NT2/D1 (cell line): ENCODE results near the gene SIPA1L2.
A peak's percentile ranks its signal among the peaks of the same experiment; 100 is the strongest.

ENCODE experiments used
- DNase-seq: peaks from one replicate; pipeline ENCODE4 v3.0.0-alpha.2; 2011; ENCODE audit warnings: low read depth, low spot score
- H3K27me3 ChIP-seq: 2 replicates; pipeline ENCODE4 v1.6.0; 2011; ENCODE audit warnings: mild to moderate bottlenecking; ENCODE audit not compliant: insufficient read length, insufficient read depth
- H3K36me3 ChIP-seq: 2 replicates; pipeline ENCODE4 v1.6.1; 2011; ENCODE audit warnings: mild to moderate bottlenecking, low read length, mixed read lengths; ENCODE audit not compliant: insufficient read depth, insufficient read length
- H3K4me1 ChIP-seq: 2 replicates; pipeline ENCODE4 v1.5.1; 2011; ENCODE audit not compliant: insufficient read depth, insufficient read length
- H3K4me3 ChIP-seq: 2 replicates; pipeline ENCODE4 v1.5.1; 2011; ENCODE audit warnings: low read depth; ENCODE audit not compliant: insufficient read length
- H3K9ac ChIP-seq: 2 replicates; pipeline ENCODE4 v1.6.0; 2011; ENCODE audit warnings: low read depth; ENCODE audit not compliant: insufficient read length
- H3K9me3 ChIP-seq: 2 replicates; pipeline ENCODE4 v1.5.1; 2011; ENCODE audit warnings: mild to moderate bottlenecking, low read length; ENCODE audit not compliant: insufficient read depth
- SUZ12 ChIP-seq: IDR thresholded peaks from 2 replicates; pipeline ENCODE4 v1.6.1; 2011; ENCODE audit not compliant: insufficient read length, insufficient read depth; ENCODE audit errors: extremely low read depth
- YY1 ChIP-seq: IDR thresholded peaks from 2 replicates; pipeline ENCODE4 v1.6.1; 2011; ENCODE audit not compliant: insufficient read length, insufficient read depth
- ZNF274 ChIP-seq: IDR thresholded peaks from 2 replicates; pipeline ENCODE4 v1.6.1; 2011; ENCODE audit warnings: mild to moderate bottlenecking, low read depth, low read length

The SIPA1L2 gene

DNA sequence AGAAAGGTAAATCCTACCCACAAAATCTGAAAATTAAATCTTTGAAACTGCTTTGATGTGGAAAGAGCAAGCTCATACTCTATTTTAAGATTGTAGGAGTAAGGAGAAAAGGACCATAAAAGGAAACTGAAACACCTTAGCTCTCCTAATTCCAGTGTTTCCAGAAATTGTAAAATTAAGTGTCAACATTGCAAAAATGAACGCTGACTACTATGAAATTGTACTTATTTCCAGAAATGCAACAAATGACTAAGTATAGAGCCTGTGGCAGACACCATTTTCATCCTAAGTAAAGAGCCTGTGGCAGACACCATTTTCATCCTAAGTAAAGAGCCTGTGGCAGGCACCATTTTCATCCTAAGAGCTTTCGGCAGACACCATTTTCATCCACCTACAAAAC is 6.9 kb upstream of the SIPA1L2 start:
- Histone ChIP-seq H3K9me3 (no peaks in the 10 kb centered on the region), H3K4me3 (no peak overlapping the region), H3K4me1 (no peaks in the 10 kb centered on the region), H3K36me3 (no peaks in the 10 kb centered on the region), H3K27me3 (no peaks in the 10 kb centered on the region), H3K9ac (no peak overlapping the region)
- no peak for DNase-seq
- no peak for TF ChIP-seq SUZ12
- no peak for TF ChIP-seq YY1

DNA sequence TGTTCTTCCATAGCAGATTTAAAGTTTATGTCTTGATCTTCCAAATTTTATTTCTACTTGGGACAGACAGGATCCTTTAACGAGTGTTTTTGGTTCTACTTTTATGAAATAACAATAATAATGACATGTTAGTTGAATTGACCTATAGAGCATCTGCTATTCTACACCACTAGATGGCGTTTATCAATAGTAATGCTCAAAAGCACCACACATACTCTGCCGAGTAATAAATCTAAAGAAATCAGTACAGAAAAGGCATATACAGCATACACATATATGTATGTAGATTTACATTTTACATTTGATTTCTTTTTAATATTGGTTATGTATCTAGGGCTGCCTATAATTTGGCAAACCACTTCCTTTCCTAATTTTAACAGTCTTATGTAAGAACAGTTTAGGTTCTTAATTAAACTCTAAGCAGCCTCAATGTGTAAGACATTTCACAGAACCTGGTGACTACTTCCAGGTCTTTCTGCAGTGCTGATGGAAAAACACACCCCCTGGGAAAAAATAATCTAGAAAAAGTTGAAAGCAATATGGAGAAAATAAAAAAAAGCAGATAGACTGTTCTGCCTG is 5.9 kb upstream of the SIPA1L2 start:
- no peak overlapping the region for H3K4me3 ChIP-seq
- no peaks in the 10 kb centered on the region for H3K36me3 ChIP-seq
- no peak for DNase-seq
- no peaks in the 10 kb centered on the region for H3K4me1 ChIP-seq
- TF ChIP-seq YY1 (no peak), SUZ12 (no peak), ZNF274 (no peak)
- H3K27me3 ChIP-seq = no peaks in the 10 kb centered on the region
- no peaks in the 10 kb centered on the region for H3K9me3 ChIP-seq
- no peak overlapping the region for H3K9ac ChIP-seq

DNA sequence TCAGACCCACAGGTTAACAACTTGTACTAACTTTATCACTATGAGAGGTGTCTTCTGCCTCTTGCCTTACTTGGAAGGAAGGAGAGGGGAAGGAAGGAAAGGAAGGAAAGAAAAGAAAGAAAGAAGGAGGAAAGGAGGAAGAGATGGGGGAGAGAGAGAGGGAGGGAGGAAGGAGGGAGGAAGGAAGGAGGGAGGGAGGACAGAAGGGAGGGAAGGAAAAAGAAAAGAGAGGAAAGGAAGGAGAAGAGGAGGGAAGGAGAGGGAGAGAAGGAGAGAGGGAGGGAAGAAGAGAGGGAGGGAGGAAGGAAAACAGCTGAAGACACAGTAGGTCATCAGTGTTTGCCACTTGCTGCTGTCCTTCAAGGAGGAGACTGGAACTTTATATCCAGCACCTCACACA is 5.3 kb upstream of the SIPA1L2 start:
- H3K4me3 ChIP-seq = no peak overlapping the region
- TF ChIP-seq YY1 = no peak
- no peak for TF ChIP-seq SUZ12
- no peak for TF ChIP-seq ZNF274
- H3K27me3 ChIP-seq = no peaks in the 10 kb centered on the region
- H3K9ac ChIP-seq = no peak overlapping the region
- H3K9me3 ChIP-seq = no peaks in the 10 kb centered on the region
- no peak for DNase-seq
- H3K36me3 ChIP-seq = no peaks in the 10 kb centered on the region
- H3K4me1 ChIP-seq = no peaks in the 10 kb centered on the region

DNA sequence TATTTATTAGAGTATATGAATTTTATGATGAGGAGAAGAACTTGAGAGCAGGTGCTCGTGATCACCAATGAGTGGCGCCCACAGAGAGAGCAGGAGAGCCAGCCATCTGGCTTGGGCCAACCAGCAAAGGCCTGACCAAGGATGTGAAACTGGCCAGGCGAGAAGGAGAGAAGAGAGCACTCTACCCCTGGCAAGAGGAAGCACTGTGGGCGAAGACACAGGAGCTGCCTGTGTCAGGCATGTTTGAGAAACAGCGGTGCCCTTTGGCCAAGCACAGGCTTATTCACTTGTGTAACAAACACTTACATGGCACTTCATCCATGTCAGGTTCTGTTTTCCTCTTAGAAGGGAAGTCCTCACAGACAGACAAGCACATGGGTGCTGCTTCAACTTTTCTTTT is 4.2 kb upstream of the SIPA1L2 start:
- Histone ChIP-seq H3K4me3 (no peak overlapping the region), H3K9me3 (no peaks in the 10 kb centered on the region), H3K27me3 (no peaks in the 10 kb centered on the region), H3K9ac (no peak overlapping the region), H3K36me3 (no peaks in the 10 kb centered on the region), H3K4me1 (no peaks in the 10 kb centered on the region)
- DNase-seq = no peak
- no peak for TF ChIP-seq SUZ12
- no peak for TF ChIP-seq ZNF274
- TF ChIP-seq YY1 = no peak

DNA sequence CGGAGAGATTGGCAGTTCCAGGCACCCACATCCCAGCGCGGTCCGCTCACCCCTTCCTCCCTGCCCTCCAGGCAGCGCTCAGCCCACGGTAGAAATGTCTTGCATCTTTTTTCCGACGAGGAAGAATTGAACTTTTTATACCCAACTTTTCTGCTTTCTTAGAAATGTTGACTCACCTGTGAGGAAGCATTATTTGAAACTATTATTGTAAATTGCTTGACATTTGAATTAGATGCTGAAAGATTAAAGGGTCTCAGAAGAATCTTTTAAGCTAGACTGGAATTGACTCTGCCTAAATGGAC is 912 bp upstream of the SIPA1L2 start:
- H3K27me3 ChIP-seq = no peaks in the 10 kb centered on the region
- H3K36me3 ChIP-seq = no peaks in the 10 kb centered on the region
- no peaks in the 10 kb centered on the region for H3K4me1 ChIP-seq
- DNase-seq = no peak
- no peak for TF ChIP-seq SUZ12
- TF ChIP-seq ZNF274 = no peak
- TF ChIP-seq YY1 = no peak
- peak overlapping the region; percentile 55 for H3K4me3 ChIP-seq
- H3K9me3 ChIP-seq = no peaks in the 10 kb centered on the region
- H3K9ac ChIP-seq = peak overlapping the region; percentile 29

DNA sequence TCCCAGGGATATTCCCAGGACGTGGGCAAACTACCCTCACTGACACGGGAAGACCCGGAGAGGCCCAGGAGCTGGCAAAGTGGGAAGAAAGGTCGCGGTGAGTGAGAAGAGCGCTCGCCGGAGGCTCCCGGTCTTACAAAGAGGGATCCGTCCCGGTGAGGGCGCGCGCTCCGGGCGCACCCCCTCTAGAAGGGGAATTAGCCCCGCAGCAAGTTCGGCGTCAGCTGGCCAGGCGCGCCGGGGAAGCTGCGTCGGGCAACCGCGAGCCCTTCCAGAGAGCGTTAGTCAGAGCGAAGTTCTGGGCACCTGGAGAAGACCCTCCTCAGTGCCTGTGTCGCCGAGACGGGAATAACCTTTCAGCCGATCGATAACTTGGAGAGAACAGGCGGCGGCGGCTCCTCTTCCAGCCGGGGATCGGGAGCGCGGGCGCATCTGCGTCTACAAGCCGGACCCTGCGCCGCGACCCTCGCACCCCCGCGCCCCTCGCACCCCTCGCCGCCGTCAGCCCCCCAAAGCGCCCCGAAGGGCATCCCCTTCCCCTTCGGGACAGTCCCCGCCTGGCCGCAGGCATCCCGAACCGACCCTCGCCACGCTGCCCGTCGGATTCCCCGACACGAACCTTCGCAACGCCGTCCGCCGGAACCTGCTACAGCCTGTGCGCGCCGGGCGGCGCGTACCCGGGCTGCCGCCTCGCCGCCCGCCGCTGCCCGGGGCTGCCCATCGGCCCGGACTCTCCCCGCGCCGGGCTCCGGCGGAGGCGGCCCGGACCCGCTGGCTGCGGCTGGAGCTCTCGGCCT is 485 bp downstream of the SIPA1L2 start:
- TF ChIP-seq YY1 (no peak), ZNF274 (no peak), SUZ12 (no peak)
- H3K4me3 ChIP-seq = peak overlapping the region; percentile 76
- H3K27me3 ChIP-seq = no peaks in the 10 kb centered on the region
- no peaks in the 10 kb centered on the region for H3K36me3 ChIP-seq
- peak overlapping the region; percentile 84 for H3K9ac ChIP-seq
- no peaks in the 10 kb centered on the region for H3K9me3 ChIP-seq
- no peaks in the 10 kb centered on the region for H3K4me1 ChIP-seq
- DNase-seq = peak; percentile 28

DNA sequence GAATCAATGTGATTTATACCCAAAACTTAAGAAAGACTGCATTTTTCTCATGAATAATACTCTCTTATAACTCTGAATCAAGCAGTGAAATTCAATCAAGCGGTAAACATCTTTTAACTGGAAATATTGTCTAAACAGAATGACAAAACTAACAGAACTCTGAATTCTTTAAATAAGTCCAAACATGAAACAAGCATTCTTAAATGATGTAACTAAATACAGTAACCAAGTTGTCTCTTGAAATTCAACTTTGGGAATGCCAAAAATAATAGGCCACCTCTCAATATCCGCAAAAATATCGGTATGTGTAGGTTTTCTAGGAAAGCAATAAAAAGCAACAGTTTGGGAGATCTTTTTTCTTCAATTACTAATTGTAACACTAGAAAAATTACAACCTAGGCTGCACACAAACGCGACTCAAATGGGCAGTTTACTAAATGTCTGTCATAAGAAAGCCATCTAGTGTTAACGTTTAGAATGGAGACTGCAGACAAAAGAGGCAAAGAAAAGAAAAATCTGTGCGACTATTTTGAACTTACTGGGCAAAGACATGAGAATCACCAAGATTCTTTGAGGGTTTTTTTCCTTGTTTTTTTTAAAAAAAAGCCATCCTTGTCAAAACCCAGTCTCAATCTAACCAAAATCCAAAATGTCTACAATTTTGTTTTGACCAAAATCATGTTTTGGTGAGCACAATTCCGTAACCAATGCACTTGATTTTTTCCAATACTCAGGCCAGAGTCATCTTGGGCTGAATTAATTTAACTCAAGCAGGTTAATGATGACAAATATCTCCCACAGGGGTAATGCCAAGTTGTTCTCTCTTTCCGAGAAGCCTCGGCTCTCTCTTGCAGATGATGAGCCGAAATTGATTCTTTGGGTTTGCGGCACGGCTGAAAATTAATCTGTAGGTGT is 1.3 kb downstream of the SIPA1L2 start:
- TF ChIP-seq YY1 = no peak
- no peak for TF ChIP-seq ZNF274
- TF ChIP-seq SUZ12 = no peak
- peak overlapping the region; percentile 76 for H3K4me3 ChIP-seq

More for the DNA sequence above, 1.3 kb downstream of the SIPA1L2 start:
- Histone ChIP-seq H3K9ac (peak overlapping the region; percentile 84), H3K4me1 (no peaks in the 10 kb centered on the region), H3K36me3 (no peaks in the 10 kb centered on the region), H3K9me3 (no peaks in the 10 kb centered on the region), H3K27me3 (no peaks in the 10 kb centered on the region)
- DNase-seq = no peak
